HepG2 (cell line): ENCODE results near the gene BCAR3. TPM values are rescaled to one million over a fixed set of nuclear protein-coding genes. Genes with fewer than 3 reads are reported as not detected.

Source experiments
- ATAC-seq: fragments of 200-7000 bp; cut with Tn5 transposase; 3 replicates; pipeline ENCODE4 v1.9.1; 2020; ENCODE audit warnings: mild to moderate bottlenecking, moderate library complexity
- BruUV-seq: library from RNA; stranded (reverse); fragments of 400-500 nt; replicated peaks from 2 replicates; lab custom pipeline; 2021; lab: Mats Ljungman, UMichigan
- CTCF ChIA-PET: fragments of 300-600 bp; formaldehyde crosslinking; extraction: SDS; loops from one replicate; lab custom pipeline; 2021; ENCODE audit warnings: low total read pairs, inconsistent platforms, low intra/inter-chr PET ratio; lab: Yijun Ruan, JAX
- POLR2A ChIA-PET: fragments of 350-600 bp; sonication (Branson Sonifier 250); formaldehyde crosslinking; loops from one replicate; lab custom pipeline; 2020; ENCODE audit warnings: antibody characterized with exemption, inconsistent platforms; lab: Yijun Ruan, JAX
- DNase-seq: peaks from one replicate; pipeline ENCODE4 v3.0.0-alpha.2; 2015; ENCODE audit warnings: low spot score
- FAIRE-seq: peaks from 3 replicates; lab custom pipeline; 2011; peaks lifted over from hg19 to GRCh38; lab: Jason Lieb, UNC
- H2AFZ ChIP-seq: one replicate; pipeline ENCODE4 v1.6.1; 2011; ENCODE audit warnings: low read length, inconsistent platforms
- H3K27ac ChIP-seq: fragments of 300-600 bp; 3 replicates; pipeline ENCODE4 v1.8.0; 2011; ENCODE audit warnings: mixed run types, mild to moderate bottlenecking, mixed read lengths, low read length, inconsistent platforms; ENCODE audit not compliant: insufficient read depth; ENCODE audit errors: extremely low read length
- H3K27me3 ChIP-seq, 2 experiments: fragments of 200-600 bp in 1 of 2; 2 replicates in 1 of 2; 3 replicates in 1 of 2; pipeline versions ENCODE4 v1.6.0 to v1.8.0; 2011; ENCODE audit warnings: low read length in 2 of 2, mild to moderate bottlenecking in 2 of 2, moderate library complexity in 2 of 2, inconsistent platforms in 1 of 2; ENCODE audit not compliant: insufficient read depth in 2 of 2, control insufficient read depth in 1 of 2
- H3K36me3 ChIP-seq, 2 experiments: fragments of 200-600 bp in 1 of 2; replicated peaks in 1 of 2; 2 replicates in 1 of 2; 3 replicates in 1 of 2; pipeline versions ENCODE4 v1.5.1 to v1.8.0; 2011; ENCODE audit warnings: low read length in 2 of 2, inconsistent platforms in 1 of 2; ENCODE audit not compliant: insufficient read depth in 2 of 2, control insufficient read depth in 1 of 2
- H3K4me1 ChIP-seq: 2 replicates; pipeline ENCODE4 v1.5.1; 2012; ENCODE audit warnings: low read length, inconsistent platforms; ENCODE audit not compliant: insufficient read depth
- H3K4me2 ChIP-seq: 2 replicates; pipeline ENCODE4 v1.6.0; 2011; ENCODE audit warnings: low read depth, low read length, inconsistent platforms
- H3K4me3 ChIP-seq, 3 experiments: fragments of 200-600 bp in 1 of 3; sonication (generic), shearing (Covaris generic) in 1 of 3; replicated peaks in 1 of 3; 2 replicates each; pipeline ENCODE4 v1.5.1; 2011 to 2016; ENCODE audit warnings: low read length in 3 of 3, inconsistent platforms in 2 of 3, low read depth in 2 of 3, mild to moderate bottlenecking in 2 of 3, control low read depth in 1 of 3, mixed read lengths in 1 of 3; ENCODE audit not compliant: insufficient read depth in 1 of 3
- H3K79me2 ChIP-seq: one replicate; pipeline ENCODE4 v1.6.1; 2011; ENCODE audit warnings: low read length, inconsistent platforms; ENCODE audit not compliant: insufficient read depth
- H3K9ac ChIP-seq: 2 replicates; pipeline ENCODE4 v1.6.0; 2011; ENCODE audit warnings: mild to moderate bottlenecking, low read depth, low read length, inconsistent platforms; ENCODE audit not compliant: insufficient read depth
- H3K9me3 ChIP-seq: 2 replicates; pipeline ENCODE4 v1.5.1; 2012; ENCODE audit warnings: mild to moderate bottlenecking, low read length
- H4K20me1 ChIP-seq: 2 replicates; pipeline ENCODE4 v1.6.0; 2011; ENCODE audit warnings: inconsistent platforms, mild to moderate bottlenecking, low read length, moderate library complexity; ENCODE audit not compliant: insufficient read depth
- E2F2 ChIP-seq: sonication (generic); formaldehyde crosslinking; IDR thresholded peaks from 2 replicates; pipeline ENCODE4 v1.4.0; 2020; ENCODE audit warnings: missing genetic modification reagents, borderline replicate concordance
- FOXA3 ChIP-seq: IDR thresholded peaks from 2 replicates; pipeline ENCODE4 v1.6.1; 2016; ENCODE audit warnings: missing genetic modification reagents, missing compliant biosample characterization
- FOXP1 ChIP-seq, 2 experiments: fragments of 450-650 bp in 1 of 2; IDR thresholded peaks; 2 replicates each; pipeline ENCODE4 v1.6.1; 2017 to 2018; ENCODE audit warnings: antibody characterized with exemption in 1 of 2
- KAT8 ChIP-seq: IDR thresholded peaks from 2 replicates; pipeline ENCODE4 v1.6.1; 2016; ENCODE audit warnings: missing genetic modification reagents, missing compliant biosample characterization
- KLF16 ChIP-seq, 2 experiments: sonication (generic) in 1 of 2; formaldehyde crosslinking in 1 of 2; IDR thresholded peaks; 2 replicates each; pipeline versions ENCODE4 v1.6.1 to v1.8.0; 2016 to 2023; ENCODE audit warnings: missing genetic modification reagents in 2 of 2, missing compliant biosample characterization in 1 of 2
- MAFF ChIP-seq: IDR thresholded peaks from 2 replicates; pipeline ENCODE4 v1.6.1; 2011; ENCODE audit warnings: low read depth, low read length, improper control_type of control experiment
- MYC ChIP-seq: sonication (generic); formaldehyde crosslinking; IDR thresholded peaks from 2 replicates; pipeline ENCODE4 v1.9.0; 2021; ENCODE audit warnings: missing genetic modification reagents, borderline replicate concordance
- SRY ChIP-seq: sonication (generic); formaldehyde crosslinking; IDR thresholded peaks from 2 replicates; pipeline ENCODE4 v1.8.0; 2022; ENCODE audit warnings: mild to moderate bottlenecking, missing genetic modification reagents
- TAF1 ChIP-seq: sonication (generic); formaldehyde crosslinking; IDR thresholded peaks from 2 replicates; pipeline ENCODE4 v1.4.0; 2020; ENCODE audit warnings: missing genetic modification reagents
- TBX3 ChIP-seq: fragments of 450-650 bp; IDR thresholded peaks from 2 replicates; pipeline ENCODE4 v1.6.1; 2017; ENCODE audit warnings: antibody characterized with exemption, mild to moderate bottlenecking, inconsistent platforms, borderline replicate concordance
- TFAP4 ChIP-seq: sonication (generic); IDR thresholded peaks from 2 replicates; pipeline ENCODE4 v1.6.1; 2016; ENCODE audit warnings: low read depth, borderline replicate concordance
- TRIM22 ChIP-seq: fragments of 450-650 bp; IDR thresholded peaks from 2 replicates; pipeline ENCODE4 v1.6.1; 2017
- ZNF260 ChIP-seq: sonication (generic); formaldehyde crosslinking; IDR thresholded peaks from 2 replicates; pipeline ENCODE4 v1.4.0; 2020; ENCODE audit warnings: missing genetic modification reagents, low read depth, mild to moderate bottlenecking, borderline replicate concordance
- ZNF329 ChIP-seq: sonication (generic); formaldehyde crosslinking; IDR thresholded peaks from 2 replicates; pipeline ENCODE4 v1.9.0; 2021; ENCODE audit warnings: low read depth, mild to moderate bottlenecking, missing genetic modification reagents
- ZNF367 ChIP-seq: sonication (generic); formaldehyde crosslinking; IDR thresholded peaks from 2 replicates; pipeline ENCODE4 v1.4.0; 2020; ENCODE audit warnings: missing genetic modification reagents, borderline replicate concordance
- ZNF678 ChIP-seq: sonication (generic); formaldehyde crosslinking; IDR thresholded peaks from 2 replicates; pipeline ENCODE4 v1.4.0; 2020; ENCODE audit warnings: mild to moderate bottlenecking, missing genetic modification reagents
- ZSCAN21 ChIP-seq: sonication (generic); formaldehyde crosslinking; IDR thresholded peaks from 2 replicates; pipeline ENCODE4 v1.8.0; 2022; ENCODE audit warnings: mild to moderate bottlenecking, missing genetic modification reagents, moderate library complexity, borderline replicate concordance
- WGBS: methylation state at CpG from one replicate; pipeline ENCODE4 v1.1.6; 2017; ENCODE audit warnings: low lambda C conversion rate; 5-methylcytosine and 5-hydroxymethylcytosine counted together
- in situ Hi-C: cut with HindIII; loops from 2 replicates; pipeline ENCODE4 v1.10.0; 2017; ENCODE audit warnings: low pct_unique_long_range_greater_than_20kb; ENCODE audit not compliant: extremely low pct_ligation_motif_present
- intact Hi-C: fragments of 100-400 bp; cut with micrococcal nuclease; formaldehyde crosslinking; loops from one replicate; pipeline ENCODE4 v1.10.0; 2022; ENCODE audit not compliant: unreplicated experiment
- polyA plus RNA-seq, 8 experiments: library from polyadenylated mRNA; depleted of rRNA in 3 of 8; stranded (reverse) in 7 of 8; unstranded in 1 of 8; fragments of >200 nt; fragmentation: Illumina TruSeq in 4 of 8; extraction: Trizol in 4 of 8; gene quantifications; 2 replicates each; pipeline versions ENCODE4 v1.2.1 to v1.2.3, GENCODE V29; 2011 to 2016; ENCODE audit warnings: low read depth in 4 of 8, missing spikeins in 1 of 8, mixed read lengths in 1 of 8; ENCODE audit not compliant: insufficient read depth in 1 of 8
- total RNA-seq, 5 experiments: library from RNA; depleted of rRNA; stranded (reverse); fragments of >200 nt; fragmentation: Illumina TruSeq; extraction: Trizol; gene quantifications; 2 replicates each; pipeline ENCODE4 v1.2.3, GENCODE V29; 2016; ENCODE audit warnings: low read depth in 1 of 5
- TF ChIP-seq, protein P1 (sequence below): sonication (generic); formaldehyde crosslinking; IDR thresholded peaks from 2 replicates; pipeline ENCODE4 v1.5.0; 2020; ENCODE audit warnings: missing genetic modification reagents, mild to moderate bottlenecking, borderline replicate concordance
- TF ChIP-seq, protein P2 (sequence below): sonication (generic); formaldehyde crosslinking; IDR thresholded peaks from 2 replicates; pipeline ENCODE4 v1.5.0; 2020; ENCODE audit warnings: mild to moderate bottlenecking, missing genetic modification reagents
- TF ChIP-seq, protein P3 (sequence below): sonication (generic); formaldehyde crosslinking; IDR thresholded peaks from 2 replicates; pipeline ENCODE4 v1.5.0; 2020; ENCODE audit warnings: missing genetic modification reagents, mild to moderate bottlenecking, borderline replicate concordance

The BCAR3 gene
- total and polyA plus RNA-seq, 2 of the 13 experiments (the other 11 are each of a cell fraction or from before 2014, with no cell fraction given), result 3.6 to 4.8 TPM

DNA sequence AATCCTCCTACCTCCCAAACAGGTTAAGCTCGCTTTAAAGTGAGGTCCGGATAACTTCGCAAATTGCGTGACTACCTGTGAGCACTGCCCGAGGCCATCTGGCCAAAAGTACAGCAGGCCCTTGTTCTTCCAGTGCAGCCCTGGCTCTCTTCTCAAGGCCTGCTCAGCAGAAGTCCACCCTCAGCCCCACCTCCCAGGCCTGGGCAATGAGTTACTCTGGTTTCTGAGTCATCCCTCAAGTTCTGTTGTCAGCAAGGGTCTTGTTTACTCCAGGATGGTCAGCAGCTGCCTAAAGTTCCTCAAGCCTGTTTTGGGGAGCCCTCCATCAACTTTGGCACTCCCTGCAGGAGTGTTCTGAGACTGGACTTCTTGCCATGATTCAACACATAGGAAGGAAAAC lies 101.7 kb downstream of the BCAR3 start:
- FAIRE-seq, result peak; percentile 42
- no peak for TF ChIP-seq ZNF678
- TF ChIP-seq, protein P1, sequence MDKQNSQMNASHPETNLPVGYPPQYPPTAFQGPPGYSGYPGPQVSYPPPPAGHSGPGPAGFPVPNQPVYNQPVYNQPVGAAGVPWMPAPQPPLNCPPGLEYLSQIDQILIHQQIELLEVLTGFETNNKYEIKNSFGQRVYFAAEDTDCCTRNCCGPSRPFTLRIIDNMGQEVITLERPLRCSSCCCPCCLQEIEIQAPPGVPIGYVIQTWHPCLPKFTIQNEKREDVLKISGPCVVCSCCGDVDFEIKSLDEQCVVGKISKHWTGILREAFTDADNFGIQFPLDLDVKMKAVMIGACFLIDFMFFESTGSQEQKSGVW (CRISPR knock-in tag), result no peak
- no peak for TF ChIP-seq E2F2 (CRISPR knock-in tag)
- TF ChIP-seq TAF1 (CRISPR knock-in tag), result no peak
- TF ChIP-seq KAT8, result no peak
- TF ChIP-seq TRIM22, result no peak
- TF ChIP-seq FOXP1 (IDR thresholded peaks at IDR 0.05), result no peak
- TF ChIP-seq FOXP1 (CRISPR knock-in tag; IDR thresholded peaks at IDR 0.05), result peak; percentile 52
- TF ChIP-seq MYC (CRISPR knock-in tag), result no peak
- TF ChIP-seq ZNF329 (CRISPR knock-in tag), result no peak
- TF ChIP-seq TBX3, result no peak
- 0 out of 2 replicates have a peak, but pooled peaks have one; percentile 2 for TF ChIP-seq MAFF
- TF ChIP-seq TFAP4, result no peak
- TF ChIP-seq FOXA3 (CRISPR knock-in tag), result peak; percentile 75
- no peak for TF ChIP-seq KLF16 (CRISPR knock-in tag; IDR thresholded peaks at IDR 0.05)
- no peak for TF ChIP-seq ZSCAN21
- no peak for TF ChIP-seq ZNF367 (CRISPR knock-in tag)
- TF ChIP-seq, protein P2, sequence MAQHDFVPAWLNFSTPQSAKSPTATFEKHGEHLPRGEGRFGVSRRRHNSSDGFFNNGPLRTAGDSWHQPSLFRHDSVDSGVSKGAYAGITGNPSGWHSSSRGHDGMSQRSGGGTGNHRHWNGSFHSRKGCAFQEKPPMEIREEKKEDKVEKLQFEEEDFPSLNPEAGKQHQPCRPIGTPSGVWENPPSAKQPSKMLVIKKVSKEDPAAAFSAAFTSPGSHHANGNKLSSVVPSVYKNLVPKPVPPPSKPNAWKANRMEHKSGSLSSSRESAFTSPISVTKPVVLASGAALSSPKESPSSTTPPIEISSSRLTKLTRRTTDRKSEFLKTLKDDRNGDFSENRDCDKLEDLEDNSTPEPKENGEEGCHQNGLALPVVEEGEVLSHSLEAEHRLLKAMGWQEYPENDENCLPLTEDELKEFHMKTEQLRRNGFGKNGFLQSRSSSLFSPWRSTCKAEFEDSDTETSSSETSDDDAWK (CRISPR knock-in tag), result no peak
- TF ChIP-seq, protein P3, sequence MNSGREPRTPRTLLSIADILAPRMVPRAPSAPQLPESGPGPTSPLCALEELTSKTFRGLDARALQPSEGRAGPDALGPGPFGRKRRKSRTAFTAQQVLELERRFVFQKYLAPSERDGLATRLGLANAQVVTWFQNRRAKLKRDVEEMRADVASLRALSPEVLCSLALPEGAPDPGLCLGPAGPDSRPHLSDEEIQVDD (CRISPR knock-in tag), result no peak
- TF ChIP-seq SRY, result no peak
- no peak for TF ChIP-seq ZNF260 (CRISPR knock-in tag)

More for the DNA sequence above, 101.7 kb downstream of the BCAR3 start:
- no peak overlapping the region for H3K4me3 ChIP-seq
- 48% methylated on average over 5 of the region's 5 CpGs for WGBS
- intact Hi-C loops (no loop called here), in situ Hi-C loops (no loop called here)
- H3K9me3 ChIP-seq, result no peaks in the 10 kb centered on the region
- peak overlapping the region; percentile 50 for H3K27ac ChIP-seq
- ChIA-PET CTCF (no interaction called here), POLR2A (interaction anchor here (0.7 to 7.6 kb wide), 3 partner anchors 10 to 37 kb away, joined by 3 to 56 read pairs (median 33); no protein-coding TSS in a partner anchor)
- ATAC-seq (peak; percentile 82), DNase-seq (peak; percentile 64)
- peaks cover 45% of the 10 kb centered on the region for H3K4me1 ChIP-seq
- H3K9ac ChIP-seq, result peak overlapping the region; percentile 28; the same call in 1 of the 2 replicates
- H3K36me3 ChIP-seq, result peaks cover 5 to 26% of the 10 kb centered on the region in 2 experiments; a peak in 3 of 5 replicates
- H4K20me1 ChIP-seq, result no peaks in the 10 kb centered on the region
- peak overlapping the region; percentile 28 for H3K4me2 ChIP-seq
- H2AFZ ChIP-seq, result no peak overlapping the region
- no TSS peak for BruUV-seq
- H3K79me2 ChIP-seq, result no peaks in the 10 kb centered on the region
- H3K27me3 ChIP-seq, result no peaks in the 10 kb centered on the region
